Bronchial epithelial cell (primary cell): ENCODE results near the gene ZNF593OS. TPM values are rescaled to one million over a fixed set of nuclear protein-coding genes. Genes with fewer than 3 reads are reported as not detected.

Experiments used
- DNase-seq: peaks from one replicate; pipeline ENCODE4 v3.0.0-alpha.2; 2010; ENCODE audit warnings: low read depth
- FAIRE-seq: peaks from 2 replicates; lab custom pipeline; 2011; peaks lifted over from hg19 to GRCh38; lab: Jason Lieb, UNC
- H3K27me3 ChIP-seq: 2 replicates; pipeline ENCODE4 v1.5.1; 2011; ENCODE audit warnings: low read length; ENCODE audit not compliant: control insufficient read depth, insufficient read depth
- H3K36me3 ChIP-seq: 2 replicates; pipeline ENCODE4 v1.5.1; 2011; ENCODE audit warnings: low read length; ENCODE audit not compliant: control insufficient read depth, insufficient read depth
- H3K4me3 ChIP-seq: 2 replicates; pipeline ENCODE4 v1.5.1; 2011; ENCODE audit warnings: mild to moderate bottlenecking, low read depth, low read length, control low read depth
- total RNA-seq: library from RNA; depleted of rRNA; stranded (reverse); fragments of >200 nt; gene quantifications from 2 replicates; pipeline ENCODE4 v1.2.1, GENCODE V29; 2014
- TF ChIP-seq, protein P1 (sequence below): IDR thresholded peaks from 2 replicates; pipeline ENCODE4 v1.5.1; 2011; ENCODE audit warnings: mild to moderate bottlenecking, moderate library complexity, low read length, control low read depth, inconsistent platforms; ENCODE audit not compliant: insufficient read depth, severe bottlenecking

The ZNF593OS gene
- total RNA-seq, 1 donor from 2014 or later, result not detected

- Histone ChIP-seq H3K4me3 (no peak overlapping the region), H3K36me3 (peaks cover 25% of the 10 kb centered on the region), H3K27me3 (no peaks in the 10 kb centered on the region)
- DNase-seq (no peak), FAIRE-seq (no peak)
- TF ChIP-seq, protein P1, sequence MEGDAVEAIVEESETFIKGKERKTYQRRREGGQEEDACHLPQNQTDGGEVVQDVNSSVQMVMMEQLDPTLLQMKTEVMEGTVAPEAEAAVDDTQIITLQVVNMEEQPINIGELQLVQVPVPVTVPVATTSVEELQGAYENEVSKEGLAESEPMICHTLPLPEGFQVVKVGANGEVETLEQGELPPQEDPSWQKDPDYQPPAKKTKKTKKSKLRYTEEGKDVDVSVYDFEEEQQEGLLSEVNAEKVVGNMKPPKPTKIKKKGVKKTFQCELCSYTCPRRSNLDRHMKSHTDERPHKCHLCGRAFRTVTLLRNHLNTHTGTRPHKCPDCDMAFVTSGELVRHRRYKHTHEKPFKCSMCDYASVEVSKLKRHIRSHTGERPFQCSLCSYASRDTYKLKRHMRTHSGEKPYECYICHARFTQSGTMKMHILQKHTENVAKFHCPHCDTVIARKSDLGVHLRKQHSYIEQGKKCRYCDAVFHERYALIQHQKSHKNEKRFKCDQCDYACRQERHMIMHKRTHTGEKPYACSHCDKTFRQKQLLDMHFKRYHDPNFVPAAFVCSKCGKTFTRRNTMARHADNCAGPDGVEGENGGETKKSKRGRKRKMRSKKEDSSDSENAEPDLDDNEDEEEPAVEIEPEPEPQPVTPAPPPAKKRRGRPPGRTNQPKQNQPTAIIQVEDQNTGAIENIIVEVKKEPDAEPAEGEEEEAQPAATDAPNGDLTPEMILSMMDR, result no peak
Observed at GRCh38 chr1:26189331-26189730, 17.7 kb upstream of the ZNF593OS start.

DNA sequence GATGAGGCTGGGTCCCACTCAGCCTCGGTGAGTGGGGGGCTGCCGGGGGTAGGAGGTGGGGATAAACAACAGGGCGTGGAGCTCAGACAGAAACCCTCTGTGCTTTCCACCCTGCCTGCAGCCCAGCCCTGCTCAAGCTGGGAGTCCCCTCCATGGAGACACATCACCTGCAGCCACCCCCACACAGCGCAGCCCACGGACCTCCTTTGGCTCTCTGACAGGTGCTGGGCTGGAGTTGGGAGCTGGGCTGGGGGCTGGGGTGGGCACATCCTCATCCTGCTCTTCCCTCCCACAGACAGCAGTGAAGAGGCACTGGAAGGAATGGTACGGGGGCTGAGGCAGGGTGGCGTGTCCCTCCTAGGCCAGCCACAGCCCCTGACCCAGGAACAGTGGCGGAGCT lies 16.8 kb upstream of the ZNF593OS start:
- FAIRE-seq (no peak), DNase-seq (no peak)
- peaks cover 30% of the 10 kb centered on the region for H3K36me3 ChIP-seq
- H3K4me3 ChIP-seq, result no peak overlapping the region
- TF ChIP-seq, protein P1, result no peak
- no peaks in the 10 kb centered on the region for H3K27me3 ChIP-seq

GRCh38 chr1:26187882-26188281 lies 16.2 kb upstream of the ZNF593OS start:
- H3K4me3 ChIP-seq, result no peak overlapping the region
- DNase-seq (no peak), FAIRE-seq (no peak)
- no peaks in the 10 kb centered on the region for H3K27me3 ChIP-seq
- TF ChIP-seq, protein P1, result no peak
- H3K36me3 ChIP-seq, result peaks cover 36% of the 10 kb centered on the region

DNA sequence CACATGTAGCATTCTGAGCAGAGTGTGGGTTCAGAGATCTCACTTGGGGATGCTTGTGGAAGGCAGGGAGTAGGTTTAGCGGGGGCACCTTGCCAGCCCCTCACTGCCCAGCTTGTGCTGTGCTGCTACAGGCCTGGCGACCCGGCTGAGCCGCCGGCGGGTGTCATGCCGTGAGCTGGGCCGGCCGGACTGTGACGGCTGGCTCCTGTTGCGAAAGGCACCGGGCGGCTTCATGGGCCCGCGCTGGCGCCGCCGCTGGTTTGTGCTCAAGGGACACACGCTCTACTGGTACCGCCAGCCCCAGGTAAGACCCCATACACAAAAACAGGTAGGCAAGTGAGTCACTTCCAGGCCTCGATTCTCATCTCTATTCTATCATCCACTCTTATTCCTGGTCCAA lies 13.3 kb upstream of the ZNF593OS start:
- TF ChIP-seq, protein P1, result no peak
- H3K36me3 ChIP-seq, result peaks cover 51% of the 10 kb centered on the region
- DNase-seq, result no peak
- no peaks in the 10 kb centered on the region for H3K27me3 ChIP-seq
- no peak overlapping the region for H3K4me3 ChIP-seq
- FAIRE-seq, result no peak

GRCh38 chr1:26184086-26184485 lies 12.5 kb upstream of the ZNF593OS start:
- DNase-seq, result no peak
- FAIRE-seq, result no peak
- H3K27me3 ChIP-seq, result no peaks in the 10 kb centered on the region
- H3K36me3 ChIP-seq, result peaks cover 45% of the 10 kb centered on the region
- H3K4me3 ChIP-seq, result no peak overlapping the region
- TF ChIP-seq, protein P1, result no peak

GRCh38 chr1:26182383-26182696 lies 10.7 kb upstream of the ZNF593OS start:
- H3K4me3 ChIP-seq, result no peak overlapping the region
- H3K27me3 ChIP-seq, result no peaks in the 10 kb centered on the region
- TF ChIP-seq, protein P1, result no peak
- H3K36me3 ChIP-seq, result peaks cover 36% of the 10 kb centered on the region
- no peak for FAIRE-seq
- no peak for DNase-seq
